ENCODE results near the gene GATB.

The GATB gene

DNA sequence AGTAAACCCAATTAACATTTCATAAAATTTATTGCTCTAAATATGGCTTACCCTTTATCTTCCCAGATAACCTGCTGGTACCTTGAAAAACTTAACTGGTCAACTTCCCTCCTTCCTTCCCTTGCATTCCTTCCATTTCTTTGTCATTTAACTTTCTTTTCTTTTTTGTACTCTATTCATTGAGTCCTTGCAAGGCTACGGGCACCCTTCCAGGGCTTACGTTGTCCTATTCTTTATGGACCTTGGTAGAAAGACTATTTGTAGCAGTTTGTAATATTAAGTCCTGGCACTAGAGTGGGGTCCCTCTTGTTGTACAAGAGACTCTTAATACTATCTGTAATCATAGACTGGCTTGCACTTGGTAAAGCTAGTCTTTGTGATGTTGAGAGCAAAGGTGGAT lies 8.0 kb upstream of the GATB start:
- TF ChIP-seq, protein P1, sequence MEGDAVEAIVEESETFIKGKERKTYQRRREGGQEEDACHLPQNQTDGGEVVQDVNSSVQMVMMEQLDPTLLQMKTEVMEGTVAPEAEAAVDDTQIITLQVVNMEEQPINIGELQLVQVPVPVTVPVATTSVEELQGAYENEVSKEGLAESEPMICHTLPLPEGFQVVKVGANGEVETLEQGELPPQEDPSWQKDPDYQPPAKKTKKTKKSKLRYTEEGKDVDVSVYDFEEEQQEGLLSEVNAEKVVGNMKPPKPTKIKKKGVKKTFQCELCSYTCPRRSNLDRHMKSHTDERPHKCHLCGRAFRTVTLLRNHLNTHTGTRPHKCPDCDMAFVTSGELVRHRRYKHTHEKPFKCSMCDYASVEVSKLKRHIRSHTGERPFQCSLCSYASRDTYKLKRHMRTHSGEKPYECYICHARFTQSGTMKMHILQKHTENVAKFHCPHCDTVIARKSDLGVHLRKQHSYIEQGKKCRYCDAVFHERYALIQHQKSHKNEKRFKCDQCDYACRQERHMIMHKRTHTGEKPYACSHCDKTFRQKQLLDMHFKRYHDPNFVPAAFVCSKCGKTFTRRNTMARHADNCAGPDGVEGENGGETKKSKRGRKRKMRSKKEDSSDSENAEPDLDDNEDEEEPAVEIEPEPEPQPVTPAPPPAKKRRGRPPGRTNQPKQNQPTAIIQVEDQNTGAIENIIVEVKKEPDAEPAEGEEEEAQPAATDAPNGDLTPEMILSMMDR (IDR thresholded peaks at IDR 0.05), result no peak

DNA sequence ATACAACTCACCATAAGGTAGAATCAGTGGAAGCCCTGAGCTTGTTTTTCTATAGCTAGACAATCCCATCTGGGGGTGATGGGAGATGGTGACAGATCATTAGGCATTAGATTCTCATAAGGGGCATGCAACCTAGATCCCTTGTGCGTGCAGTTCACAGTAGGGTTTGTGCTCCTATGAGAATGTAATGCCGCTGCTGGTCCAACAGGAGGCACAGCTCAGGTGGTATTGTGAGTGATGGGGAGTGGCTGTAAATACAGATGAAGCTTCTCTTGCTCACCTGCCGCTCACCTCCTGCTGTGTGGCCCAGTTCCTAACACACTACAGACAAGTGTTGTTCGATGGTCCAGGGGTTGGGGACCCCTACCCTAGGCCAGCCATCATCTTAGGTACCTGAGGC lies 5.9 kb upstream of the GATB start:
- TF ChIP-seq, protein P1 (IDR thresholded peaks at IDR 0.05), result no peak

DNA sequence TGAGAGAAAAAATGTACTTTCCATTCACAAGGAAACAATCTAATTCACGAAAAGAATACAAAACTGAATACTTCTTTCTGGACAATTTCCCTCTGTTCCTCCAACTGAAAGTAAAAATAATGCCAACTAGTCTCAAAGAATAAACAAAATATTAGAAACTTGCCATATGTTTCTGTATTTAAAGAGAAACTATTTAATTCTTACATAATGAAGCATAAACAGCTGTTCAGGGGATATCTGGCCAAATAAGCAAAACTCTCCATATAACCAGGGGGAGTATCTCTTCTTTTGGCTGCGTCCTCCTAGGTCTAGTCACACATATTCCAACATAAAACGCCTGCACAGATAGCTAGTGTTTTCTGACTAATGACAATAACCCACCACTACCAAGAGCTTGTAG lies 805 bp downstream of the GATB start:
- TF ChIP-seq, protein P1 (IDR thresholded peaks at IDR 0.05), result no peak

DNA sequence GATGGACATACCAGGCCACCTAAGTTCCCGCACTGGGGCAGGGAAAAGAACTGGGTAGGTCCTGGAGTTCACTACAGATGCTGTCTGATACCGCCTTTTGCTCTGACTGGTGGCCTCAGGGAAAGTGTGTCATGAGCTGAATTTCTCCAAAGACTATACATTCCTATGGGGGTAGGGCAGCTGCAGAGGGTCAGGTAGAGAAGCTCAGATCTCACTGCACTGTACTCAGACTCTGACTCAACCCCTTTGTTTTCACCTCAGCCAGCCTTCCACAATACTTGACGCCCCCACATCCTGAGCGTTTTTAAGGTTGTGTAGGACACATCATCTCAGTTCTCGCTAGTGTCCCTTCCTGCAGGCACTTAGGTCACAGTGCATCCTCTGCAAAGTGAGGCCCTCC lies 7.8 kb downstream of the GATB start:
- TF ChIP-seq, protein P1 (IDR thresholded peaks at IDR 0.05), result no peak

DNA sequence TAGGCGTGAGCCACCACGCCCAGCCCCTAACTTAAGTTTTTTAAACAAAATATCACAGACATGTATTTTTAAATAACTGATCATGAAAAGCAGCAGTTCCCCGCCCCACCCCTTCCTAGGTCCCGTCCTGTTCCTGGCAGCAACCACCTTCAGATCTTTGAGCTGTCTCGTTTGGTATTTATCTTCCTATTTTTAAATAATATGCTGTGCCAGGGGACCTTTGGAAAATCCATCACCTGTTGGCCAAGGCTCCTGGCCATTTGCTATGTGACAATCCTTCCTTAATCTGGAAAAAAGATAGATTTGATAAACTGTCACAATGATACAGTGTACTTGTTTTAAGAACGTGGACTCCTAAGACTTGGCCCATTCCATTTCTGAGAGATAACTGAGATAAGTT lies 10.7 kb downstream of the GATB start:
- TF ChIP-seq, protein P1 (IDR thresholded peaks at IDR 0.05), result no peak

DNA sequence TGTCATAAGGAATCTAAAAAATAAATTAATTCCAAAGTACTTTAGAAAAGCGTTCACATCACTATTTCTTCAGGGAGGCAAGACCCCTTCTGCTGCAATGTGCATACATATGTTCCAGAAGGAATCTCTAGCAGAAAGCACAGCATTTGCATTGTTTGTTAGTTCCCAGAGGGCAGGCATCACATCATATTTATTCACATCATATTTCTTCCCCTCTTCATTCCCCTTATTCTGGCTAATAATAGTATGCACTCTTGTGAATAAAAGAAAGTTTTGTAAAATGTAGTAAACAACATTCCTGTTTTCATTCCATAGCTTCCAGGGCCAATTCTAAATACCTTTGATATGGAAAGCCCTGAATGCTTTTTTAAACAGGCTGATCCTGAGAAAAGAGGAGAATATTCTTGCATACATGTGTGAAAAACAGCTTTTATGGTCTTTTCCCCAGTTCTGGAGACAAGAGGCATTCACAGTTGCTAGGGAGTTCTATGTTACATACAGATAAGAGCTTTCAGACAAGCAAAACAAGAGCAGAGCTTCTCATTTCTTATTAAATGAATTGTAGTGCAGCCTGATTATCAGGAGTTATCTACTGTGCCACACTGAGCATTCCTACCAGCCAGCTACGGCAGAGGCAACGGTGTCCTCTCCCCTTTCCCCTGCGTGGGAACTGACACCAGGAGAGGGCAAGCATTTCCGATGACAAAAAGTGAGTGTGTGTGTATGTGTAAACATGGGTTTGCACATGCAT lies 15.2 kb downstream of the GATB start:
- TF ChIP-seq, protein P1 (IDR thresholded peaks at IDR 0.05), result no peak

DNA sequence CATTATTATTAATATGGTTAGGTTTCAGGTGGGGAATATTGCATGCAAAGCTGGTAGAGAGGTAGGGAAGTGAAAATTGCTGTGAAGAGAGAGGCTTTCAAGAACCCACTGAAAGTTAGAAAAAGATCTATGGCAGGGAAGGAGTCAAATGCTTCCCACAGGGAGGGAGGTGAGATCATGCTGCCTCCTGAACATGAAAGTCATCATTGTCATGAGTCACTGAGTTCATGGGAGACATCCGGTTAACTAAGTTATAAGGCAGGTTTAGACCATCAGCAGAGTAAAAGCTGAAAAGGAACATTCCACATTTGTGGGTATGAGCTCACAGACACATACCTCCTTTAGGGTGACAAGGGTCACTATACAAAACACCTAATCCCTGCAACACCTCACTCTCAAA lies 16.2 kb downstream of the GATB start:
- TF ChIP-seq, protein P1 (IDR thresholded peaks at IDR 0.05), result no peak

DNA sequence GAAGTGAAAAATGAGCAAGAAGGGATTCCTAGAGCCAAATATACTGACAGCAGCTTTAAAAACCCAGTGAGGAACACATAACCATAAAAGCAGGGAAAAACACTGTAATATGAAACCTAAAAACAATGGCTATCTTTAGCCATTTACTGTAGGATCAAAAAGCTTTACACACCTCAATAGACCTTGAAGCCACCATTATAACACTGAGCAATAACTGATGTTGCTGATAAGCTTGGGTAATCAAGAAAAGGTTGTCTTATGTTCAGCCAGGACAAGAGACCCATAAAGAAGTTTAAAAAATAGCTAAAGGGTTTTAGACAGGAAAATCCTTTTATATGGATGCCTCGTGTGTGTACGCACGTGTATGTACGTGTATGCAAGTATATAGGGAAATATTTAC lies 16.9 kb downstream of the GATB start:
- TF ChIP-seq, protein P1 (IDR thresholded peaks at IDR 0.05), result no peak
